Uterus (tissue), 2 donors: ENCODE data around the gene GREM1.

Experiments
- CTCF ChIP-seq, 4 experiments: fragments of 200-600 bp in 2 of 4; fragments of 450-650 bp in 2 of 4; sonication (generic) in 2 of 4; IDR thresholded peaks; one replicate each; pipeline ENCODE4 v1.5.1; 2016 to 2019; ENCODE audit warnings: antibody characterized with exemption in 4 of 4, mild to moderate bottlenecking in 2 of 4, moderate library complexity in 1 of 4
- POLR2A ChIP-seq, 2 donors: fragments of 450-650 bp; IDR thresholded peaks; one replicate each; pipeline ENCODE4 v1.6.1; 2016; ENCODE audit warnings: antibody characterized with exemption in 2 of 2, mild to moderate bottlenecking in 1 of 2, moderate library complexity in 1 of 2

DNA sequence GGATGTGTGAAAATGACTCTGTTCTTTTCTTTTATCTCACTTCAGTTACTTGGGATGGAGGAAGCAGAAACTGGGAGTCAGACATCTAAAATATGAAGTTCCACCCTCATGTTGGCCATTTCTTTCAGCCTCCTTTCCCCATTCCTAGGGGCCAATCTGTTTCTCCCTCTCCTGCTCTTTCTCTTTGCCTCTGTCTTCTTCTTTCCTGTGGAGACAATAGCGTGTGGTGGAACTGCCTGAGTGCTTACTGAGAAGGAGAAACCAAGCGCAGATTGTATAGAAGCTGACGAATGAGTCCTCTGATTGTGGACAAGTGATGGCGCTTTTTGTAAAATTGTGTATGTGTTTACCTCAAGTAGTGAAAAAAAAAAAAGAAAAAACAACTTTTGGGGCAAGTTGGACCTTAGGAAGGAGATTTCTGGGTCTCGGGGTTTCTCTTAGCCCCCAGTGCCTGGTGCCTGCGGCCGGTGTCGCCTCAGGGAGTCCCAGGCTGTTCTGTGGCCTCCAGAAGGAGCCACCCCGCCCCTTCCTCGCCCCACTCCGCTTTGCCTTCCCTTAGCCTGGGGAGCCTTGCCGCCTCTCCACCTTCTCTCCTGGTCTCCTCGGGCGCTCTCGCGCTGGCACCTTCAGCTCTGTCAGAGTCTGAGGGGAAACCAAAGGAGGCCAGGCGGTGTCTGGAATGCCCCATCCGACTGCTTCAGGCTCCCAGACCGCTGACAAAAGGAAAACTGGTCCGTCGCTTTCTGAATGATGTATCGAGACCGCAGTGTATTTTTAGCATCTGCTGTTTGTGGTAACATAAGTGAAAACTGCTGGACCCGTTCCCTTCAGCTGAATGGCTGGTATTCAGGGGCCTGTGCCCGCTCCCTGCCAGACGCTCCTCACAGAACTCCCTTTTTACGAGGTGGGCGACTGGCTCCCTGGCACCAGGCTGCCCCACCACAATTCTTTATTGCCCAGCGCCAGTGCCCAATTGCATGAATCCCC lies 46.2 kb upstream of the GREM1 start:
- TF ChIP-seq CTCF (IDR thresholded peaks at IDR 0.05) (no peak), POLR2A (IDR thresholded peaks at IDR 0.05) (no peak)
